ENCODE results near the gene GRK5. TPM values are rescaled to one million over a fixed set of nuclear protein-coding genes. Genes with fewer than 3 reads are reported as not detected.

Gene GRK5
- total RNA-seq, 1 donor from 2014 or later, result 163 TPM

DNA sequence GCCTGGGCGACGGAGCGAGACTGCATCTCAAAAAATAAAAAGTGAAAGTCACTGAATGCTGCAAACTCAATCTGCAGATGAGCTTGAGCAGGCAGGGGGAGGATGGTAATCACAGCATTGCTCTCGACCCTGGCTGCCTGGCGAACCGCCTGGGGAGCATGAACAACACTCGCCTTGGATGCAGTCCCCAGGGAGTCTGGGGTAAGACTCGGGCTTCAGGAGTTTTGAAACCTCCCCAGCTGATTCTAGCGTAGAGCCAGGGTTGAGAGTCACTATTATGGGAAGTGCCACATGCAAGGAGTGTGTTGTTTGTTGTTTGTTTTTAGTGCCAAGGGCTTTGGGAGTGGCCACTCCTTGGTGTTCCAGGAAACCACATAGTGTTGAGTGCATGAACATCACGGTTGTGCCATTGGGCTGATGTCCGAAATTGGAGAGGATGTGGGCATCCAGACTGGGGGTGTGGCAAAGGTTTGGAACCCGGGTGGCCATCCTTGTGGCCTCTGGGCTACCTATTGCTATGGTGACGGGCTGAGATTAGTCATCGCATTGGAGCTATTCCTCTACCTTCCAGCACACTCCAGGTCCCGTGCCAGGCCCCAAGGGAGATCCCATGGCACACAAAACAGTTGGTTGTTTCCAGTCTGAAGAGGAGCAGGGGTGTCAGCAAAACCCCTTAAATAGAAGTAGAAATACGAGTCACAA lies 242.5 kb downstream of the GRK5 start:
- Mint-ChIP-seq H3K27me3 (ENCODE audit: unreplicated experiment) (peaks cover 31% of the 10 kb centered on the region), H3K36me3 (ENCODE audit: low read depth, unreplicated experiment) (peaks cover 56% of the 10 kb centered on the region), H3K4me1 (ENCODE audit: unreplicated experiment) (peaks cover 18% of the 10 kb centered on the region), H3K27ac (ENCODE audit: unreplicated experiment) (peak overlapping the region; percentile 84), H3K9me3 (ENCODE audit: unreplicated experiment) (no peaks in the 10 kb centered on the region), H3K4me3 (ENCODE audit: unreplicated experiment) (peak overlapping the region; percentile 67)
- DNase-seq (ENCODE audit: low spot score), result no peak
- TF ChIP-seq, protein P1, sequence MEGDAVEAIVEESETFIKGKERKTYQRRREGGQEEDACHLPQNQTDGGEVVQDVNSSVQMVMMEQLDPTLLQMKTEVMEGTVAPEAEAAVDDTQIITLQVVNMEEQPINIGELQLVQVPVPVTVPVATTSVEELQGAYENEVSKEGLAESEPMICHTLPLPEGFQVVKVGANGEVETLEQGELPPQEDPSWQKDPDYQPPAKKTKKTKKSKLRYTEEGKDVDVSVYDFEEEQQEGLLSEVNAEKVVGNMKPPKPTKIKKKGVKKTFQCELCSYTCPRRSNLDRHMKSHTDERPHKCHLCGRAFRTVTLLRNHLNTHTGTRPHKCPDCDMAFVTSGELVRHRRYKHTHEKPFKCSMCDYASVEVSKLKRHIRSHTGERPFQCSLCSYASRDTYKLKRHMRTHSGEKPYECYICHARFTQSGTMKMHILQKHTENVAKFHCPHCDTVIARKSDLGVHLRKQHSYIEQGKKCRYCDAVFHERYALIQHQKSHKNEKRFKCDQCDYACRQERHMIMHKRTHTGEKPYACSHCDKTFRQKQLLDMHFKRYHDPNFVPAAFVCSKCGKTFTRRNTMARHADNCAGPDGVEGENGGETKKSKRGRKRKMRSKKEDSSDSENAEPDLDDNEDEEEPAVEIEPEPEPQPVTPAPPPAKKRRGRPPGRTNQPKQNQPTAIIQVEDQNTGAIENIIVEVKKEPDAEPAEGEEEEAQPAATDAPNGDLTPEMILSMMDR (IDR thresholded peaks at IDR 0.05; ENCODE audit: unreplicated experiment), result no peak

DNA sequence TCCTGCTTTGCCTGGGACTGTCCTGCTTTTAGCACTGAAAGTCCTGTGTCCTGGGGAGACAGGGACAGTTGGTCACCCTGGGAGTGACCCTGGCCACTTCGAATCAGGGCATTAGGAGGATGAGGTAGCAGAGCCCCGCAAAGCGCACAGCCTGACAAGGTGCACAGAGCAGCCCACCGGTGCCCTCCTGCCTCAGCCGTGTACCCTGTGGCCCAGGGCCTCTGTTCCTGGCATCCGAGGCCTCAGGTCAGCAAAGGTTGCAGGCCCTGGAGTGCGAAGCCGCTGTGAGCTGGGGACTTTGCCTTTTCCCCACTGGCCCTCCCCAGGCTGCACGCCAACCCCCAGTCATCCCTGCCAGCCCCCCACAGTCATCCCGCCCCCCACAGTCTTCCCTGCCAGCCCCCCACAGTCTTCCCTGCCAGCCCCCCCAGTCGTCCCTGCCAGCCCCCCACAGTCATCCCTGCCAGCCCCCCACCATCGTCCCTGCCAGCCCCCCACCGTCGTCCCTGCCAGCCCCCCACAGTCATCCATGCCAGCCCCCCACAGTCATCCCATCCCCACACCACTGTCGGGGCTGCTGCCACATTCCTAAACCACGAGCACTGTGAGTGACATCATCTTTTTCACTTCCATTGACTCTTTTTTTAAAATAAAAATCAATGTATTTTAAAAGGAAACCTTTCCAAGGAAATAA lies 243.4 kb downstream of the GRK5 start:
- DNase-seq (ENCODE audit: low spot score), result no peak
- H3K36me3 Mint-ChIP-seq (ENCODE audit: low read depth, unreplicated experiment), result peaks cover 58% of the 10 kb centered on the region
- H3K4me1 Mint-ChIP-seq (ENCODE audit: unreplicated experiment), result peaks cover 16% of the 10 kb centered on the region
- no peaks in the 10 kb centered on the region for H3K9me3 Mint-ChIP-seq (ENCODE audit: unreplicated experiment)
- peaks cover 25% of the 10 kb centered on the region for H3K27me3 Mint-ChIP-seq (ENCODE audit: unreplicated experiment)
- no peak overlapping the region for H3K27ac Mint-ChIP-seq (ENCODE audit: unreplicated experiment)
- TF ChIP-seq, protein P1 (IDR thresholded peaks at IDR 0.05; ENCODE audit: unreplicated experiment), result no peak
- H3K4me3 Mint-ChIP-seq (ENCODE audit: unreplicated experiment), result no peak overlapping the region

DNA sequence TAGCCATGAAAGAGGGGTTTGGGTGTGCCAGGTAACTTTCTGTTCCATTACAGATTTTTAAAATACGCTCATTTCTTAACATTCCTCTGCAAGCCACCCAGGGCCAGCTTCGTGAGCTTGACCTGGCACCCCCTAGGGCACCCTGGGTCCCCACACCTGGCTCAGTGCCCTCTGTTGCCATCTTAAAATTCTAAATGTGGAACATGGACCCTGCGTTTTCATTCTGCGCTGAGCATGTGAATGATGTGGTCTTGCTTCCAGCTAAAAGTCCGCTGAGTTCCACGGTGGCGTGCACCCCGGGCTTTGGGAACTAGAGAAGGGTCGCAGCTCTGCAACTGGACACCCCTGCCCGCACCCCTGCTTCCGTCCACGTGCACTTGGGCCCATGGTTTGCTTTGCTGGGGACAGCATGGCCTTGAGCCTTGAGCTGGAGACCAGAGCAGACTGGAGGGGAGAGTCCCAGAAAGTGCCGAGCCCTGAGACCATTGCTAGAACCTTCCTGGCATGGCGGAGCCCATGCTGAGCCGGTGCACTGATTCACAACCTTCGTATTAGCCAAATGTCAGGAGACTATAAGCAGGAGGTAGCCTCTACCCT lies 244.0 kb downstream of the GRK5 start:
- no peak for DNase-seq (ENCODE audit: low spot score)
- H3K27ac Mint-ChIP-seq (ENCODE audit: unreplicated experiment), result no peak overlapping the region
- no peaks in the 10 kb centered on the region for H3K9me3 Mint-ChIP-seq (ENCODE audit: unreplicated experiment)

DNA sequence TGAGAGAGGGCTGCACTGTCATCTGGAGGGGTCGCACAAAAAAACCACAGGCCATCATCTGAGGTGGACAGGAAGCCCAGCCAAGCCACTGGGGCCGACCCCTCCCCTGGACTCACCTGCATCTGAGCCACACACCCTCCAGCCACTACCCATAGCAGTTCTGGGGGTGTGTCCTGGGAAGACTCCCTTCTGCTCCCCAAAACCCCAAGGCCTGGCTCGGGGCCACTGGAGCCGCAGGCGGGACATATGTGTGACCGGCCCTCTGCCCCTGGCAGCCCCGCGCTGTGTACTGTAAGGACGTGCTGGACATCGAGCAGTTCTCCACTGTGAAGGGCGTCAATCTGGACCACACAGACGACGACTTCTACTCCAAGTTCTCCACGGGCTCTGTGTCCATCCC lies 245.0 kb downstream of the GRK5 start:
- Mint-ChIP-seq H3K4me3 (ENCODE audit: unreplicated experiment) (no peak overlapping the region), H3K4me1 (ENCODE audit: unreplicated experiment) (peaks cover 16% of the 10 kb centered on the region), H3K27ac (ENCODE audit: unreplicated experiment) (no peak overlapping the region), H3K27me3 (ENCODE audit: unreplicated experiment) (peaks cover 23% of the 10 kb centered on the region), H3K36me3 (ENCODE audit: low read depth, unreplicated experiment) (peaks cover 53% of the 10 kb centered on the region), H3K9me3 (ENCODE audit: unreplicated experiment) (no peaks in the 10 kb centered on the region)
- TF ChIP-seq, protein P1 (IDR thresholded peaks at IDR 0.05; ENCODE audit: unreplicated experiment), result no peak
- DNase-seq (ENCODE audit: low spot score), result no peak

More for the DNA sequence above, 244.0 kb downstream of the GRK5 start:
- H3K36me3 Mint-ChIP-seq (ENCODE audit: low read depth, unreplicated experiment), result peaks cover 56% of the 10 kb centered on the region
- H3K4me1 Mint-ChIP-seq (ENCODE audit: unreplicated experiment), result peaks cover 16% of the 10 kb centered on the region
- H3K4me3 Mint-ChIP-seq (ENCODE audit: unreplicated experiment), result no peak overlapping the region
- TF ChIP-seq, protein P1 (IDR thresholded peaks at IDR 0.05; ENCODE audit: unreplicated experiment), result no peak
- H3K27me3 Mint-ChIP-seq (ENCODE audit: unreplicated experiment), result peaks cover 23% of the 10 kb centered on the region

DNA sequence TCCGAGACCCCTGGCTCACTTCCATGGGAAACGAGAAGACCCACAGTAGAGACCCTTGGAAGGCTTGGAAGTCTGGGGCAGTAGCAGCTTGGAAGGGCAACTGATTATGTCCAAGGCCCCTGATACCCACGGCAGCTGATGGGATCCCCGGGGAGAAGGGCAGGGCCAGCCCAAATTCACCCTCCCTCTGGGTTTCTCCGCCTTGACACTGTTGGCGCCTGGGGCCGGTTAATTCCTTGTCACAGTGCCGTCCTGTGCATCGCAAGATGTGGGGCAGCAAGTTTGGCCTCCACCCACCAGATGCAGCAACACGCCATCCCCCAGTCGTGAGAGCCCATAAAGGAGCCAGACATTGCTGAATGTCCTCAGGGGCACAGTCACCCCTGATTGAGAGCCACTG lies 245.9 kb downstream of the GRK5 start:
- no peaks in the 10 kb centered on the region for H3K9me3 Mint-ChIP-seq (ENCODE audit: unreplicated experiment)
- H3K4me3 Mint-ChIP-seq (ENCODE audit: unreplicated experiment), result no peak overlapping the region
- no peak for DNase-seq (ENCODE audit: low spot score)
- peaks cover 48% of the 10 kb centered on the region for H3K36me3 Mint-ChIP-seq (ENCODE audit: low read depth, unreplicated experiment)
- peaks cover 16% of the 10 kb centered on the region for H3K4me1 Mint-ChIP-seq (ENCODE audit: unreplicated experiment)
- TF ChIP-seq, protein P1 (IDR thresholded peaks at IDR 0.05; ENCODE audit: unreplicated experiment), result no peak
- peaks cover 19% of the 10 kb centered on the region for H3K27me3 Mint-ChIP-seq (ENCODE audit: unreplicated experiment)
- H3K27ac Mint-ChIP-seq (ENCODE audit: unreplicated experiment), result no peak overlapping the region

All from endothelial cell (in vitro differentiated cells).